Astrocyte of the cerebellum (primary cell): ENCODE measurements around the gene RAB30.
"Not testable (repeated sequence)": the region's sequence is repeated elsewhere in the genome, so short reads cannot be mapped to it uniquely, and the experiment has no call there.

ENCODE experiments used
- DNase-seq: peaks from one replicate; pipeline ENCODE4 v3.0.0-alpha.2; 2011; ENCODE audit warnings: low read depth
- H3K4me3 ChIP-seq: 2 replicates; pipeline ENCODE4 v1.5.1; 2011; ENCODE audit warnings: mild to moderate bottlenecking, low read depth, low read length, moderate library complexity
- in situ Hi-C: cut with HindIII; loops from 2 replicates; pipeline ENCODE4 v1.10.0; 2017; ENCODE audit warnings: low sequenced_read_pairs
- TF ChIP-seq, protein P1 (sequence below): IDR thresholded peaks from 2 replicates; pipeline ENCODE4 v1.5.1; 2012; ENCODE audit warnings: low read length, low read depth, moderate library complexity, mild to moderate bottlenecking; ENCODE audit errors: missing control alignments

Gene RAB30

GRCh38 chr11:82944198-82944597 lies 127.5 kb downstream of the RAB30 start:
- no peak overlapping the region for H3K4me3 ChIP-seq
- DNase-seq: no peak
- in situ Hi-C loops: no loop called here
- TF ChIP-seq, protein P1, sequence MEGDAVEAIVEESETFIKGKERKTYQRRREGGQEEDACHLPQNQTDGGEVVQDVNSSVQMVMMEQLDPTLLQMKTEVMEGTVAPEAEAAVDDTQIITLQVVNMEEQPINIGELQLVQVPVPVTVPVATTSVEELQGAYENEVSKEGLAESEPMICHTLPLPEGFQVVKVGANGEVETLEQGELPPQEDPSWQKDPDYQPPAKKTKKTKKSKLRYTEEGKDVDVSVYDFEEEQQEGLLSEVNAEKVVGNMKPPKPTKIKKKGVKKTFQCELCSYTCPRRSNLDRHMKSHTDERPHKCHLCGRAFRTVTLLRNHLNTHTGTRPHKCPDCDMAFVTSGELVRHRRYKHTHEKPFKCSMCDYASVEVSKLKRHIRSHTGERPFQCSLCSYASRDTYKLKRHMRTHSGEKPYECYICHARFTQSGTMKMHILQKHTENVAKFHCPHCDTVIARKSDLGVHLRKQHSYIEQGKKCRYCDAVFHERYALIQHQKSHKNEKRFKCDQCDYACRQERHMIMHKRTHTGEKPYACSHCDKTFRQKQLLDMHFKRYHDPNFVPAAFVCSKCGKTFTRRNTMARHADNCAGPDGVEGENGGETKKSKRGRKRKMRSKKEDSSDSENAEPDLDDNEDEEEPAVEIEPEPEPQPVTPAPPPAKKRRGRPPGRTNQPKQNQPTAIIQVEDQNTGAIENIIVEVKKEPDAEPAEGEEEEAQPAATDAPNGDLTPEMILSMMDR: no peak

DNA sequence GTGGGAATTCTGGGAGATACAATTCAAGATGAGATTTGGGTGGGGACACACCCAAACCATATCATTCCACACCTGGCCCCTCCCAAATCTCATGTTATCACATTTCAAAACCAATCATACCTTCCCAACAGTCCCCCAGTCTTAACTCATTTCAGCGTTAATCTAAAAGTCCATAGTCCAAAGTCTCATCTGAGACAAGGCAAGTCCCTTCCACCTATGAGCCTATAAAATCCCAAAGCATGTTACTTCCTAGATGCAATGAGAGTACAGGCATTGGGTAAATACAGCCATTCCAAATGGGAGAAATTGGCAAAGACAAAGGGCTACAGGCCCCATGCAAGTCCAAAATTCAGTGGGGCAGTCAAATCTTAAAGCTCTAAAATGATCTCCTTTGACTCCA lies 128.3 kb downstream of the RAB30 start:
- H3K4me3 ChIP-seq, in situ Hi-C loops, DNase-seq: not testable (repeated sequence)

DNA sequence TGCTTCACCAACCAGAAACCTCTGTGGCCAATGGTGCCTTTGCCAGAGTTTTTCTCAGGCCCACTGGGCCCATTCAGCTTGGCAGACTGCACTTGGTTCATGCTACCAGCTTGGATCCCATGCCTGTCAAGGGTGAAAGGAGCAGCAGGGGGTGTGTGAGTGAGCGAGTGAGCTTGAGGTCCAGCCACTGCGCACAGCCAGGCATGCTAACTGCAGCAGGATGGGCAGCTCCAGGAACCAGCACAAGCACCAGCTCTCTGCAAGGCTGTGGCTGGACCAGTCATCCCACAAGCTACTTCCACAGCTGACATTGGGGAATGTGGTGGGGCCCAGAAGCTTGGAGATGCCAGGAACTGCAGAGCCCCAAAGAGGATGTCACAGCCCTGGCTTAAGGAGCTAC lies 129.3 kb downstream of the RAB30 start:
- TF ChIP-seq, protein P1: no peak
- no peak for DNase-seq

DNA sequence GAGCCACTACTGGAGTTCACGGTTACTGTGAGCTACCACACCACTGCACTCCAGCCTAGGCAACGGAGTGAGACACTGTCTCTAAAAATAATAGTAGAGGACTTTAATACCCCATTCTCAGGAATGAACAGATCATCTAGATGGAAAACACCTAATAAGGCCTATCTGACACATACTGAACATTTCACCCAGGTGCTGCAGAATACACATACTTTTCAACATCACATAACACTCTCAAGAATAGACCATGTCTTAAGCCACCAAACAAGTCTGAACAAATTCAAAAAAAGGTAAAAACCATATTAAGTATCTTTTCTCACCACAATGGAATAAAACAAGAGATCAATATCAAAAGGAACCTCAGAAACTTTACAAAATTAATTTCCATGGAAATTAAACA lies 132.2 kb downstream of the RAB30 start:
- H3K4me3 ChIP-seq: no peak overlapping the region
- TF ChIP-seq, protein P1: no peak
- in situ Hi-C loops: no loop called here
- DNase-seq: no peak

More for the DNA sequence above, 129.3 kb downstream of the RAB30 start:
- no peak overlapping the region for H3K4me3 ChIP-seq
- in situ Hi-C loops: no loop called here

DNA sequence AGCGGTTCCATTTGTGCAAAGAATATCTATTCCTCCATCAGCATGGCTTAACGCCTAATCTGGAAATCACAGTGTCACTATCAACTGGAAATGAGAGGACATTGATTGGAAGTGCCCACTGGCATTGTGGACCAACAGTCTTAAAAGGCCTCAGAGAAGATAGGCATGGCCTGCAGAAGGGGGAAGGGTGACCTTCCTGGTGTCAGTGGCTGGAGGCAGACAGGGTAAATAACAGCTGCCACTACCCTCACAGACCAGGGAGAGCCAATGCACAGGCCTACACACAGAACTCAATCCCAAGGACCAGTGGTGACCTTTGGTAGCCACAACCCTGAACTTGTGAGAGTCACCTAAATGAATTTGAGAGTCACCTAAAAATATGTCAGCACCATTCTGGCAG lies 134.1 kb downstream of the RAB30 start:
- H3K4me3 ChIP-seq: no peak overlapping the region
- in situ Hi-C loops: no loop called here
- TF ChIP-seq, protein P1: no peak
- DNase-seq: no peak

DNA sequence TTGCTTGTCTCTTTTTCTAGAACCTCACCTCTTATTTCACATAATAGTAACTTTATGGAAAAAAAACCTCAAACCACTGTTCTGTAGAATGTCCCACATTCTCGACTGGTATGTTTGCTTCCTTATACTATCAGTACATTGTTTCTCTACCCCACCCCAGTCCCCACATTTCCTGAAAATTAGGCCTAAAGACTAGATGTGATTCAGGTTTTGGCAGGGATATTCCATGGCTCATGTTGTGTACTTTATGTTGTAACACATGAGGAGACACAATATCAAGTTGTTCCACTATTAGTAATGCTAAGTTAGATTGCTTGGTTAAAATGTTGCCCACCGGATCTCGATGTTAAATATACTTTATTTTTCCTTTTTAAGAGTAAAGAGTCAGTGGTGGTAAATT lies 135.4 kb downstream of the RAB30 start:
- in situ Hi-C loops: no loop called here
- DNase-seq: no peak
- H3K4me3 ChIP-seq: no peak overlapping the region
- TF ChIP-seq, protein P1: no peak

DNA sequence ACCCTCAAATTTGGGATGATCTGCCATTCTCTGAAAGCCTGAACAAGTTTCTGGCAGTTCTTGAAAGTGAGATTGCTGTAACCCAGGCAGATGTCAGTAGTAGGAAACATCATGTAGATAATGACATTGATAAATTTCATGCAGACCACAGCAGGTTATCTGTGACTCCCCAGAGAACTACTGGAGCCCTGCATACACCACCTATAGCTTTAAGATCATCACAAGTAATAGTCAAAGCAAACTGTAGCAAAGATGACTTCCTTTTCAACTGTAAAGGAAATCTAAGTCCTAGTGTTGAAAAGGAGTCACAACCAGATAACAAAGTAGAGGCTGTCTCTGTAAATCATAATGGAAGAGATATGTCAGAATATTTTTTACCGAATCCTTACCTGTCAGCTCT lies 139.1 kb downstream of the RAB30 start:
- no peak for DNase-seq
- in situ Hi-C loops: no loop called here
- TF ChIP-seq, protein P1: no peak

More for the DNA sequence above, 139.1 kb downstream of the RAB30 start:
- no peak overlapping the region for H3K4me3 ChIP-seq
